NCI-H1930 (cell line): ENCODE results near the gene SLC24A2.

Experiments
- DNase-seq, 2 experiments: peaks; one replicate each; lab custom pipeline; 2025; lab: John Stamatoyannopoulos, UW

The SLC24A2 gene

DNA sequence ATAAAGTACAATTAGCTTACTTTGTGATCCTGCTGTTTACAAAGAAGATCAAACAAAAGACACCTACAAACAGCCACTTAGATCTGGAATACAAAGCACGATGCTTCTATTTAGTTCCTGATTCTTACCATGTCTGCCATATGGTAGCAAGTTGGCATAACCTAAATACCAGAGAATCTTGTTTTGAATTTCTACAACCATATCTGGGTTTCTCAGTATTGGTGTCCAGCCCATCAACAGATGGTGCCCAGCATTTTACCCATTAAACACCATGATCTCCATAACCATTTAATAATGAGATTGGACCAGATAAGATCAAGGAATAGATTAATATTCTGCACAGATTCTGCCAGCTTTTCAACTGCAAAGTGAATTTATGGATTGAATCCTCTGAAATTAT, 29.8 kb downstream of the SLC24A2 start:
- DNase-seq: no peak

DNA sequence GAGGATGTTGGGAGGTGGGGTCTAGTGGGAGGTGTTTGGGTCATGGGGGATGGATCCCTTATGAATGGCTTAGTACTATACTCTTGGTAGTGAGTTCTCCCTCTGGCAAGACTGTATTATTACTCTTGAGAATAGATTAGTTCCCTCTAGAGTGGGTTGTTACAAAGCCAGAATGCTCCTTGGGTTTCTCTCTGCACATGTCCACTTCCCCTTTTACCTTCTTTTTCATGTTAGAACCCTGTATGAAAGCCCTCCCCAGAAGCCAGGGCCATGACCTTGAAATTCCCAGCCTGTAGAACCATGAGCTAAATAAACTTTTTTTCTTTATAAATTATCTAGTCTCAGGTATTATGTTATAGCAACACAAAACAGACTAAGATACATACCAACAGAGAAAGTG, 31.1 kb downstream of the SLC24A2 start:
- no peak for DNase-seq

DNA sequence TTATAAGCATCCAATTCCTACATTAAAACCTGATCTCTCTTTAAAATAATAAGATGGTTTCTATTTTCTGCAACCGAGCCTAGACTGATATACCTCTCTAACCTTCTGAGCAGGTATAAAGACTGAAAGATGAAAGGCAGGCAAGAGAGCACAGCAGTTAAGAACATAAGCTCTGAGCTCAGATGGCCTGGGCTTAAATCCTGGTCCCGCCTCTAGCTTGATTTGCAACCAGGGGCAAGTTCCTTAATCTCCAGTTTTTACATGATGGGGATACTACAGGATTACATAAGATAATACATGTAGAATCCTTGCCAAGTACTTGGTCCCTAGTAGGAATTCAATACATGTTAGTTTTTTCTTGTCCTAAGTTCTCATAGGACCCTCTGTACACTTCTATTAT, 33.9 kb downstream of the SLC24A2 start:
- no peak for DNase-seq

DNA sequence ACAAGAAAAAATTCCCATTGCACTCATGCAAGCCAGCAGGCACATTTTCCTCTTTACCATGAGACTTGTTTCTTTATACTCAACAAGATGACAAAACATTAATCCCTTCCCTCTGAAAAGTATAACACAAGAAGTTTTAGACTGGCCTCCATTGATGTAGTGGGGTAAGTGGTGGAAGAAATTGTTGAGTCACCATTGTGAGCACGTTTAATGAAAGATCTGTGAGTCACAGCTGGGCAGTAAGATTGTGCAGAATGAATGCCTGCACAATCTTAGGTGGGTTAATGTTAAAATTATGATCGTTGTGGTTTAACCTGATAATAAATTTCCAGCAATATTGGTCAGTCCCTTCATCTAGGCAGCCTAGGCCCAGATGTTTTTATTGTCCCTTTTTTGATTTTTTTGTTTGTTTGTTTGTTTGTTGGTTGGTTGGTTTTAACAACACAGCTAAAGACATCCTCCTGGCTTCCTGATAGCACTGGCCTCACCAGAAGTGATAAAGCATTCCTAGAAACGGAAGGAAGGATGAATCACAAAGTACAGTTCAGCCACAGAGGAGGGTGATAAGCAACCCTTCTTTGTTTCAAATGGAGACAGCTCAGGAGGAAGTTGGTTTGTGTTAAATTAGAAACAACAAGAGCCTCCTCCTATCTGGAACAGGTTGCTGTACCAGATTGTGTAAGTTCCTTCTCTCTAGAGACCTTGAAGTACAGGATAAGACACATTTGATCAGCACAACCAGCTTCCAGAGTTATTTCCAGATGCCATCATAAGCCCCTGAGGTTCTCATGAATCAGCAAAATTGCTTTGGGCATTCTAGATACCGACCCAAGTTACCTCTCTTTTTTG, 40.3 kb downstream of the SLC24A2 start:
- no peak for DNase-seq

DNA sequence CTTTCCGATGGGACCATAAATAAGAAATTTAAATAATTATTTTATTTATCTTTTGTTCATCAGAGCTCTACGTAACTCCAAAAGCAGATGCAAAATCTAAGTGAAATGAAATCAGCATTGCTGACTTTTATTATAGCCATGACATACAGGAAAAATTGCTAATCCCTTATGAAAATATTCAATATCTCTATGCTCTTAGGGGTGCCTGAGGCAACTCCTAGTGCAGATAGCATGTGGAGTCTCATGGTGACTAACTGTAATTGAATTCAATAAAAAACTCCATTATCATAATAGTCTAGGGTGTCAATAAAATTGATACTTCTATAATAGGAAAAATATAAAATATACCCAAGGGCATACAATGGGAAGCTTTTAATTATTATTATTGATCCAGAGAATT, 42.6 kb downstream of the SLC24A2 start:
- DNase-seq: no peak

DNA sequence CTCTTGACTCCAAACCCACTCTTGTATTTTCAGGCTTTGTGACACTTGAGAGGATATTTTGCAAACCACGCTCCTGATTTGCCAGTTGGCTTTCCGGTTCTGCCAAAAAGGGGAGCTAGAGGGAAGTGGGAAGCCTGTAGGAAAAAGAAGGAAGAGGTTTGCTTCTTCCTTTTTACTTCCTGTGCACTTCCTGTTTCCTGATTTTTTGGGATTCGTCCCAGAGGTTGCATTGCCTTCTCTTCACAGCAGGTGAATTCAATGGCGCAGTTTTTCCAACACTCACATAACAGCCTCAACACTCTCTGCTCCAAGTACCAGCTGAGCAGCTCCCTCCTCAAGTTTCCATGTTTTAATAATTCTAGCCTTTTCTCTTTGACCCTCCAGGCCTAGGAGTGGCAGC, 47.7 kb downstream of the SLC24A2 start:
- no peak for DNase-seq
